GM12864 (cell line): ENCODE results near the gene CD58.

Source experiments
- DNase-seq: peaks from one replicate; pipeline ENCODE4 v3.0.0-alpha.2; 2011; ENCODE audit warnings: low read depth
- H3K4me3 ChIP-seq: 2 replicates; pipeline ENCODE4 v1.5.1; 2011; ENCODE audit warnings: mild to moderate bottlenecking, low read depth, low read length, control low read depth
- TF ChIP-seq, protein P1 (sequence below): IDR thresholded peaks from 2 replicates; pipeline ENCODE4 v1.5.1; 2011; ENCODE audit warnings: low read depth, mild to moderate bottlenecking, moderate library complexity, low read length, control low read depth, inconsistent platforms; ENCODE audit errors: missing control alignments

The CD58 gene

DNA sequence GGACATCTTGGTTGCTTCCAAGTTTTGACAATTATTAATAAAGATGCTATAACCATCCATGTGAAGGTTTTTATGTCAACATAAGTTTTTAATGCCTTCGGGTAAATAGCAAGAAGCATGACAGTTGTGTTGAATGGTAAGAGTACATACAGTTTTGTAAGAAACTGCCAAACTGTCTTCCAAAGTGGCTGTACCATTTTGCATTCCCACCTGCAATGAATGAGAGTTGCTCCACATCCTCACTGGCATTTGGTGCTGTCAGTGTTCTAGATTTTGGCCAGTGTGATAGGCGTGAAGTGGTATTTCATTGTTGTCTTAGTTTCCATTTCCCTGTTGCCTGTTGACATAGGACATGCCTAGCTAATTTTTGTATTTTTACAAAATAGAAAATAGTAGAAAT is 45.4 kb downstream of the CD58 start:
- no peak overlapping the region for H3K4me3 ChIP-seq
- no peak for DNase-seq
- TF ChIP-seq, protein P1, sequence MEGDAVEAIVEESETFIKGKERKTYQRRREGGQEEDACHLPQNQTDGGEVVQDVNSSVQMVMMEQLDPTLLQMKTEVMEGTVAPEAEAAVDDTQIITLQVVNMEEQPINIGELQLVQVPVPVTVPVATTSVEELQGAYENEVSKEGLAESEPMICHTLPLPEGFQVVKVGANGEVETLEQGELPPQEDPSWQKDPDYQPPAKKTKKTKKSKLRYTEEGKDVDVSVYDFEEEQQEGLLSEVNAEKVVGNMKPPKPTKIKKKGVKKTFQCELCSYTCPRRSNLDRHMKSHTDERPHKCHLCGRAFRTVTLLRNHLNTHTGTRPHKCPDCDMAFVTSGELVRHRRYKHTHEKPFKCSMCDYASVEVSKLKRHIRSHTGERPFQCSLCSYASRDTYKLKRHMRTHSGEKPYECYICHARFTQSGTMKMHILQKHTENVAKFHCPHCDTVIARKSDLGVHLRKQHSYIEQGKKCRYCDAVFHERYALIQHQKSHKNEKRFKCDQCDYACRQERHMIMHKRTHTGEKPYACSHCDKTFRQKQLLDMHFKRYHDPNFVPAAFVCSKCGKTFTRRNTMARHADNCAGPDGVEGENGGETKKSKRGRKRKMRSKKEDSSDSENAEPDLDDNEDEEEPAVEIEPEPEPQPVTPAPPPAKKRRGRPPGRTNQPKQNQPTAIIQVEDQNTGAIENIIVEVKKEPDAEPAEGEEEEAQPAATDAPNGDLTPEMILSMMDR, result no peak

DNA sequence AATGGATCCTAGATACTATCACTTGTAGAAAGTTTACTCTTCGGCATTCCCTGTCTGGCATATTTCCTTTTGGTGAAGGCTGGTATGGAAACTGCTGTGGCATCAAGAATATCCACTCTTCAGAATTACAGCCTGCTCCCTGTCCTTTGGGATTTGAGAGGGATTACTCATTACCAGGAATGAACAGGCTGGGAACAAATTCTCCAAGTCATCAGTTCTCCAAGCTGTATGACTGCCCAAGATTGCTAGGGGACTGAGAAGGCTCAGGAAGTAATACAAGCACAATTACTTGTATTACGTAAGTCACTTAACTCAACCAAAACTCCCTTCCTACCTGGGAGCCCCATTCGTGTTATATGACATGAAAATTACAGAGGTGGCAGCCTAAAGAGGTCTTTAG is 49.6 kb downstream of the CD58 start:
- TF ChIP-seq, protein P1, result no peak
- no peak for DNase-seq
- H3K4me3 ChIP-seq, result no peak overlapping the region

DNA sequence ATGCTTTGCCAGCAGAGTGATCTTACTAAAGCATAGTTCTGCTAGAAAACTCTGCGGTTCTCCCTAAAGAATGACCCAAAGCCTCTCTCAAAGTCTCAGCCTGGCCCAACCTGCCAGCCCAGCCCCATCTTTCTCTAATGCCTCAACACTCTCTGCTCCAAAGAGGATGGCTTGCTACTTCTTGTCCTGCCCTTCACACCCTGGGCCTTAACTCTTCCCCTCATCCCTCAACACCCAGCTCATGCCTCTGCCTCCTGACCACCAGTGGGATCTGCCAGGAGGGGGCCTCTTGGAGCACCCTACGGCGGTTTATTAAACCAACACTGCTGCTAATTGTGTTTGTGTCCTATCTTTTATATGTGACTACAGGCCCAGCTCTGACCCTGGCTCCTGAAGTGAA is 52.4 kb downstream of the CD58 start:
- no peak for DNase-seq
- TF ChIP-seq, protein P1, result no peak
- no peak overlapping the region for H3K4me3 ChIP-seq

DNA sequence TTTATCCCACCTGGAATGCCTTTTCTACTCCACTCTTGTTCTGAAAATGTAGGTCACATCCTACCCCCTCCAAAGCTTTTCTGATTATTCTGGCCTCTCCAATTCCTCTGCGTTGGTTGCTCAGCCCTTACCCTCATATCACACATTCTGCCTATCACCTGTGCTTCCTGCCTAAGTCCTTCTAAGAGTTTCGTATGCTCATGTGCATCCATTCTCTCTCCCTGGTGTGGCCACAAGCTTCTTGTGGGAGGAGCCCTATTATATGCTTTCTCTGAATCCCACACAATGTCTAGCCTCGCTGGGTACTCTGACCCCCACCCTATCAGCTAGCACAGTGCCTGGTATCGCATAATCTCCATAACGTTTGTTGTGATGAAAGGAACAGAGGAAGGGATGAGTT is 54.2 kb downstream of the CD58 start:
- TF ChIP-seq, protein P1, result no peak
- H3K4me3 ChIP-seq, result no peak overlapping the region
- DNase-seq, result no peak

DNA sequence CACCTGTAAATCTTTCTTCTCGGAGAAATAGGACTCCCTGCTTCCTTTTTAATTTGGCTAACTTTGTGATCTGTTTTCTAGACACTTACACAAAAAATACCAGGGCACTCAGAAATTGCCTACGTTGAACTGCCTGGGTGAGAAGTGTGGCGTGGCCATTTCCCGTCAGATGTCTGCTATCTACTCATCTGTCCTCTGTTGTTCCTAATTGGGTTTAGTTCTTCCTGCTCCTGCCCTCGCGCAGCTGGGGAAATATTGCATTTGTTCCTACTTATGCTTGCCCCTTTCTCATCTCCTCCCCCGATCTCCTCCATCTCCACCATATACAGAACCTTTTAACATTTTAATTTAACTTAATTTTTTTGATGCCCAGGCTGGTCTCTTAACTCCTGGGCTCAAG is 55.1 kb downstream of the CD58 start:
- TF ChIP-seq, protein P1, result no peak
- no peak for DNase-seq
- no peak overlapping the region for H3K4me3 ChIP-seq

DNA sequence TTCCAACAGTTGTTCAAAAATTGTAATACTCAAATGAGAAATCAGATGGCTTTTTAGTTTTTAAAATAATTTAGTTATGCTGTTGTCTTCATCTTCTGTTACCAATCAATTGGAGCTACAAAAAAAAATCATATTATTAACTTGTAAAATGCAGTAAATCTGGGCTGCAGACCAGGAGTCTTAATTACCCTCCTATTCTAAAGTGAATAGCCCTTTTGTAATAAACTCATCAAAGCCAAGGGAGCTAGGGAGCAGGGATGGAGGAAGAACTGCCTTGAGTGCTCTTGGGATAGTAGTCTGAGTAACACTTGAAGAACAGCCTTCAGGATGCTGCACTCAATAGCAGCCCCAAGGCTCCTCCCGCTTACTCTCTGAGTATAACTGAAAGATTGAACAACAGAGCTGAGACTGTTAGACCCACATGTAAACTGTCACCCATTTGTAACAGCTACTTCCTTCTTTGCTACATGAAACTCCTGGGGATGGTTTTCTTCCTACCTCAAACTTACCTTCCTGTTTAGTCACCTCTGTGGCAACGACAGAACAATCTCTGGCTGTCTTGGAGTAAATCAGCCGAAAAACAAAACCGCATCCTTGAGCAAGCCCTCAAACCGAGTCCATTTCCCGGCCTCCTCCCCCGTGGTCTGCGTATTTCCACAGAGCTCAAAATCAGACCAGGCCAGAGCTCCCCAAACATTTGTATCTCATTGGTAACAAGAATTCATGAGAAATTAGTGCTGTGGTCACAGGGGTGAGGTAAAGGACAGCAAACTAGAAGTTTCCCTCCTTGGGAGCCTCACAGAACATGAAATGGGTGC is 55.9 kb downstream of the CD58 start:
- TF ChIP-seq, protein P1, result no peak
- DNase-seq, result peak; percentile 65
- no peak overlapping the region for H3K4me3 ChIP-seq

DNA sequence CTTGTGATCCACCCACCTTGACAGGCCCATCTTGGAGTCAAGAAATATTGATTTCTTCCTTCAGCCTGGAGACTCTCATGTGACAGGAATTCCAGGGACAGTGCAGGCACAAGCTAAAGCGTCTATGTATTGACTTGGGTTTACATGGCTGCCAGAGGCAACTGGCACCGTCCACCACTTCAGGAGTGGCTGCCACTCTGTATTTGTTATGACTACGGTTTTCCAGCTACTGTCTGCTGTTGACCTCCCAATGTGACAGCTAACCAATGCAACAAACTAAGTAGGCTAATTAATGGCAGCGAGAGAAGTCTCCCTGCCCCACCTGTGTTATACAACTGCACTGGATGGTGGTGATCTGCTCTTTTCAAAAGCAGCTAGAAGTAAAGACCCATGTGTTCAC is 56.9 kb downstream of the CD58 start:
- no peak overlapping the region for H3K4me3 ChIP-seq
- no peak for DNase-seq
- TF ChIP-seq, protein P1, result no peak
